ENCODE data around the gene SMPDL3B.
A peak's percentile ranks its signal among the peaks of the same experiment; 100 is the strongest.

The SMPDL3B gene

GRCh38 chr1:27940870-27941560 lies 6.2 kb downstream of the SMPDL3B start:
- no peak for DNase-seq

GRCh38 chr1:27941671-27942540 lies 7.1 kb downstream of the SMPDL3B start:
- DNase-seq: no peak

- DNase-seq: no peak
These were observed 10.2 kb downstream of the SMPDL3B start for GRCh38 chr1:27945020-27945419.

- no peak for DNase-seq
These were observed 14.2 kb downstream of the SMPDL3B start for GRCh38 chr1:27949027-27949426.

GRCh38 chr1:27951396-27951795 lies 16.6 kb downstream of the SMPDL3B start:
- DNase-seq: no peak

GRCh38 chr1:27952147-27952546 lies 17.3 kb downstream of the SMPDL3B start:
- DNase-seq: no peak

- DNase-seq: no peak
These were observed 19.4 kb downstream of the SMPDL3B start for GRCh38 chr1:27954186-27954585.

GRCh38 chr1:27955076-27955475 lies 20.3 kb downstream of the SMPDL3B start:
- DNase-seq: no peak

GRCh38 chr1:27956761-27957160 lies 22.0 kb downstream of the SMPDL3B start:
- DNase-seq: no peak

- DNase-seq: no peak
These were observed 22.9 kb downstream of the SMPDL3B start for GRCh38 chr1:27957655-27958054.

- DNase-seq: no peak
These were observed 23.7 kb downstream of the SMPDL3B start for GRCh38 chr1:27958513-27958912.

GRCh38 chr1:27959792-27960603 lies 25.2 kb downstream of the SMPDL3B start, which contains the start of gene XKR8:
Gene XKR8, plus strand, starts transcription at chr1:27959973. Its CDS starts 97 bp downstream, at chr1:27960070.
- DNase-seq: peak; percentile 37 to 52

GRCh38 chr1:27960762-27961645 lies 26.2 kb downstream of the SMPDL3B start:
- DNase-seq: no peak

GRCh38 chr1:27961646-27962221 lies 26.9 kb downstream of the SMPDL3B start:
- peak in 1 of 2 experiments; percentile 11 for DNase-seq

- DNase-seq: no peak
These were observed 28.6 kb downstream of the SMPDL3B start for GRCh38 chr1:27963393-27963792.

- no peak for DNase-seq
These were observed 31.8 kb downstream of the SMPDL3B start for GRCh38 chr1:27966402-27967105.

- no peak for DNase-seq
These were observed 32.5 kb downstream of the SMPDL3B start for GRCh38 chr1:27967106-27967883.

- DNase-seq: no peak
These were observed 33.2 kb downstream of the SMPDL3B start for GRCh38 chr1:27967884-27968466.

GRCh38 chr1:27968692-27969091 lies 33.9 kb downstream of the SMPDL3B start:
- peak in 1 of 2 experiments; percentile 34 for DNase-seq

- DNase-seq: no peak
These were observed 35.6 kb downstream of the SMPDL3B start for GRCh38 chr1:27970401-27970800.
